ENCODE results near the gene THSD4.

Gene THSD4

GRCh38 chr15:71334873-71335272 is 219.6 kb downstream of the THSD4 start:
- DNase-seq = no peak

DNA sequence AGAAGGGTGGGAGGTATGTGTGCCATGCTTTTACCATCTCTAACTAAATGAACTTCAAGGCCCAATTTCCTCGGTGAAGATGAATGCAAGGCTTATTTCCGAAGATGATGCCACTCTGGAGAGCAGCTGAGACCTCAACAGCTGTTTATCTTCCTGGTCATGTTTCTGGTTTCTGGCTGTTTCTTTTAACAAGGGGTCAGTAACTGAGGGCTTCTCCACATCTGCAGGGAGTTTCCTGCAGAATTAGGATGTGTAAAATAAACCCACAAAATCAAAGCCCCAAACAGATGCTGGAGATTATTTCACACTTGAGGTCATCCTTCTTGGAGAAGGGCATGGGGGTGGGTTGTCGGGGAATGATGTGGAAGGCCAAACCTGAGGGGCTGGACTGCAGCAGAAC is 220.3 kb downstream of the THSD4 start:
- no peak for DNase-seq

DNA sequence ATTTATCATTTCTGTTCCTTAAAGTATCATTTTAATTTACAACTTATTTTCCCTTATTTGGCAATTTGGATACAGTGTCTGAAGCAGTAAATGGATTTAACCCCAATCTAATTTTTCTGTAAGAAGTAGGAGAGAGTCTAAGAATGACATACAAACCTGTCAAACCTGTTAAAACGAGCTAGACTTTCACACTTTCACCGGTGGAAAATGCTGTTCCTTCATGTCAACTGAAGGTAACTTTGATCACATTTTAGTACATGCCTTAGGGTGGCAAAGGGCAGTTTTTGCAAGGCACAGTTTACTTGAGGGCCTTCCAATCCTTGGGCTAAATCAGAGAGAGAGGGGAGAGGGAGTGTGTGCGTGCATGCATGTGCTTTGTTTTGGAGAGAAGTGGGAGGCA is 221.4 kb downstream of the THSD4 start:
- no peak for DNase-seq

- no peak for DNase-seq
Observed at GRCh38 chr15:71337197-71337845, 222.1 kb downstream of the THSD4 start.

DNA sequence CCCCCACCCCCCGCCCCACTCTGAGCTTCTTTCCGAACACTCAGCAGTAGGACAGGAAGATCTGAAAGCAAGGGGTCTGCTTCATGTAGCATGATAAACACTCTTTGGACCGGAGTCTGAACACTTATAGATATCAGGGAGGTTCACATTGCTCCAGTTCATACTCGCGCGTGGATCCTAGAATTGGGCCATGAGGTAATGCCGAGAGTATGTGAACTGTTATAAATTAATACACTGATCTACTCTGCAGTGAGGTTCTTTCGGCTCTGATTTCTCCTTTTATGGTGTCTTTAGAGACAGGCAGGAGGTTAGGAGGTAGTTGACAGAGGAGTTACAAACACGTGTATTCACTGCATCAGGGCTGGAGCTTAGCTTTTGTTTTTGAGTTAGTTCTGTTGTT is 223.0 kb downstream of the THSD4 start:
- DNase-seq = no peak

DNA sequence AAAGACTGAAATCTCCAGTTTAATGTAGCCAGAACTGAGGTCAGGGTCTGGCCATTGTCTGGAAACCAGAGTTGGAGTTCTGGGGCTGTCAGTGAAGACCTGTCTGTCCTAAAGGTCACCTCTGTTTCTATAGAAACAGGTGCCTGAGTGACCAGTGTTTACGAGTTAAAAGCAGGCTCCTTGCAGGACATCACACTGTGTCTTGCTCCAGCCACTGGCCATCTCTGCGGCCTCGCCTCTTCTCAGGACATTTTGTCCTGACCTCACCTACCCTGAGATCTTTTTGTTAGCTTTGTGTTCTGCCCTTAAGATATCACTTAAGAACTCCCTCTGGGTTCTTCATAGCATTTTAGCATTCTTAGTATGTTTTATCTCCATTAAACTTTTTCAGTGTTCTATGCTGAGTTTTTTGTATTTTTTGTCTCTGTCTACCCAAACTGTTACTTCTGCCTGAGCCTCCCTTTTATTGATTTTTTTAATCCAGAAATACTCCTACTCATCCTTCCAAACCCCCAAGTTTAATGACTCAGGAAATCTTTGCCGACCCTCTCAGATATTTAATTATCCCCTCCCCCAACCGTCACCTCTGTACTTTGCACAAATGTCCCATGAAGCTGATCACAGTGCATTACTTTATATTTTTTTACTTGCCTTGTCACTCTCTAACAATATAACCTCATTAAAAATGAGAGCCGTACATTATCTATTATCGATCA is 223.7 kb downstream of the THSD4 start:
- DNase-seq = no peak

DNA sequence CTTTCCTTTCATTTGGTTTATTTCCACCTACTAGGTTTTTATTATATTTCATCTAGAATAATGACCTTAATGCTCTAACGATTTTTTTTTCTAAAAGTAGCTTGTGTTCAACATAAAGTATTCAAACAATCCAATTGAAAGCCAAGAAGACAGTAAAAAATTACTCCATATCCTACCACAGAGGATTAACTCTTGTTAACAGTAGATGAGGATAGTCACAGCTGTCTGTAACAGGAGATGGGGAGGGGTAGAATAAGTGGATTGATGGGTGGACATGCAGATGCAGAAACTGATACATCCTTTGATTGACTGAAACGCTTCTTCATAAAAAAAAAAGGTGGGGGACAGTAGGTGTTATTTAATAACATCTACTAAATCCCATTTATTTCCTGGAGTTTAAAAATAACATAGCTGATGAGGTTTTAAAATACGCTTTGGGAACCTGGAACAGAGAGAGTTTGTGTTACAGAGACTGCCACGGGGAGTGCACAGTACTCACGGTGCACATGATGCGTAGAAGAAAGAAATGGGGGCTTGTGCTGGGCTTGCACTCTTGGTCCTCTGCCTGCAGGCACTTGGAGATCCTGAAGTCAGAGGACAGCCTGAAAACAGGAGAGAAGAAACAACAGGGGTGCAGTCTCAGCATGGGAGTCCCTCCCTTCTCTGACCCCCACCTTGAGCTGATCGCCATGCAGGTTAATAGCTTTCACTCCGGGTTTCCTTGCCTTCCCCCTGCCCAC is 226.7 kb downstream of the THSD4 start:
- no peak for DNase-seq

GRCh38 chr15:71342658-71343057 is 227.4 kb downstream of the THSD4 start:
- DNase-seq = no peak

GRCh38 chr15:71344316-71344715 is 229.0 kb downstream of the THSD4 start:
- no peak for DNase-seq

GRCh38 chr15:71345186-71345585 is 229.9 kb downstream of the THSD4 start:
- no peak for DNase-seq

DNA sequence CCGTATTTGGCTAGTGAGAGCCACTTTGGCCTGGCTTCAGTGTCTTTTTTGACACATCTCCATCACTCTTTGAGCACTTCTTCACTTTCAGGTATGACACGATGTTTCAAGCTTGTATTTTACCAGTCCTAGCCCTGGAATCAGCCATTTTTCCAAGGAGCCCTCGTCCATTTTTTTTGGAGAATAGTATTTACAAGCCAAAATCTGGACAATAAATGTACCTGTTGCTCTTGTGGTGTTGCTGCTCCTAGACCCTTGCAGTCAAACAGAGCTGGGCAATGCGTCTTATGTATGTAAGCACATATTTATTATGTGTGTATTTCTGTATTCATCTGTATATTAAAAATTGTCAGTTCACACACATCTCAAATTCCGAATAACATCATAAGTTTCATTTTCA is 231.2 kb downstream of the THSD4 start:
- no peak for DNase-seq

GRCh38 chr15:71348597-71348996 is 233.3 kb downstream of the THSD4 start:
- DNase-seq = no peak

DNA sequence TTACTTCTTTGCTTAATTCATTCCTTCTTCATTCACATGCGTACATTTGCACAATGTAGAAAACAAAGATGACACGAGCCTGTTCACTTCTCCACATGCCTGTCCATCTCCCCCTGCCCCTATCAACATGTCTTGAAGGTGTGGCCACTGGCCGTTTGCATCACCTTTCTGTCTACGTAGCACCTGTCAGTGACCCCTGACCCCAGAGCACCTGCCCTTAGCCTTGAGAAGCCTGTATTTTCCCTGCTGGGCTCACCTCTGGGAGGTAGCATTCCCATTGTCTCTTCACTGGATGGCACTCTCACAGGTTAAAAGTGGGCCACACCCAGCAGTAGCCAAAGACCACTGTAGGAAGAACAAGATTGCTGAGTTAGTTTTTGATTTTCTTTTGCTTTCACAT is 234.1 kb downstream of the THSD4 start:
- DNase-seq = peak in 1 of 2 experiments; percentile 30

DNA sequence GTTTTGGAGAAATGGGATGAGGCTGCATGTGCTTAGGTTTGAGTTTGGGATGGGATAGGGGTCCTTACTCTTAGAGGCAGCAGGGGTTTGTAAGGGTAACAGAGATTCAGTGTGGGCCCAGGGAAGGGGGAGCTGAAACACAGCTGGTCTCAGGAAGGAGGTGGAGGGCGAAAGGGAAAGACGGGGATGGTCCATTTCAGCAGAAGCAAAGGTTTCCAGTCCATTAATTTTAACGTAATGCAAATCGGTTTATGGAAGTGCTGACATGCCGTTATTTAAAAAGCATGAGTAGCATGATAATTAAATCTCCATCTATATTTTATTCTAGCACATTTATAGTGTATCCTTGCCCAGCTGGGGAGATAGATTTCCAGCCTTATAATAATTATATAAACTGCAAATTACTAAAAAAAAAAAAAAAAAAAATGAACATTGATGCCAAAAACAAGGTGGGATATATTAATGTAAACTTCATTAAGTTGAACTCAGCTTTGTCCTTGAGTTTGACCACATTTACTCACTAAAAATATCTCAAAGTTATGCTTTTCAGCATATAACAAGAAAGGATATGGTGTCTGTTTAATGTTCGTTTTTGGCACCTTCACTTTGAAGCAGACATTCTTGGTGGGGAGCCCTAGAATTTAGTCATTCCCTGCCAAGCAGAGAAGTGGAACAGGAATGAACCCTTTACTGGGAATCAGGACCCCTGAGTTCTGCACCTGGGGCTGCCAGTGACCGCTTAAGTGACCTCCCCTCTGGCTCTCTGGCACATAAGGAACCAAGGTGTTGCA is 234.7 kb downstream of the THSD4 start:
- peak in 1 of 2 experiments; percentile 30 for DNase-seq

DNA sequence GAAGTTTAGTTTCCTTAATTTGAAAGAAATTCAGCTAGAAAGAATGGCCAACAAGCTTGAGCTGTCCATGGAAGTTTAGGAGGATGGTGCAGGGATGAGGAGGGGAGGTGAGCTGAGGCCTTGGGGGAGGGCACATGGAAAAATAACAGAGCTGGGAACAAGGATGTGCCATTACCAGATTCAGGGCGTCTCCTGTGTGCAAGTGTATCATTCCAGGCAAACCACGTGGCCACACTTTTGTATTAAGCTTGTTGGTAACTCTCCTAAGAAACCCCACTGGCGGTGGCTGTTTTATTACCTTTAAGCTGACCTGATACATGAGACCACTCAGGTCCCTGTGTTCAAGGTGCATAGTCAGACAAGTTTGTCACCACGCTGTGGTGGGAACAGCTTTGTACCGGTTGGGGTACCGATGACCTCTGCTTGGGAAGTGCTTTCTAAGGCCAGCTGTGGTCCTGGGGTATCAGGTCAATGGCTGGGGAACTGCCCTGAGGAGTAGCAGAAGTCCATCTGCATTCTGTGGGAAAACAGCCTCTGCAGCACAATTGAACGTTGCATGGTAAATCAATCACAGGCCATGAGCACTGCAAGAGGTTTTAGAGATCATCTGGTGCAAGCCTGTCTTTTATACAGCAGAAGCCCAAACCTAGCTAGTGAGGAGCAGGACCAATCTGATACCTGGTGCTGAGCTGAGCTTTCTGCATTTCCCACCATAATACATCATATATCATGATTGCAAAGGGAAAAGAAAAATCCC is 235.5 kb downstream of the THSD4 start:
- DNase-seq = no peak

- DNase-seq = no peak
Observed at GRCh38 chr15:71352125-71352524, 236.9 kb downstream of the THSD4 start.

DNA sequence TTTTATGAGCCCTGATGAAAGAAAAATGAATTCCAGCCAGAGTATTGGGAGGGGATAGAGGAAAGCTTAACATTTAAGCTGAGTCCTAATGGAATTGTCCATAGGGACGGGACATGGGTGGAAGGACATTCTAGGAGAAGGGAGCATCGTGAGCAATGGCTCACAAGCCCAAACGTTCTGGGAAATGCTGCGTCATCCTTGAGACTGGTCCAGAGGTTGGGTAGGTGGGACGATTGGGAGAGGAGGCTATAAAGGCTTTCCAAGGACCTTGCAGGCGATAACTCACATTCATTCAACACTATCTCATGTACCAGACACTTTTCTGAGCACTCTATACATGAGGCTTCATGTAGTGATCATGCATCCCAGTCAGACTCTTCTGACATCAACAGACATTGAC is 237.5 kb downstream of the THSD4 start:
- DNase-seq = no peak

GRCh38 chr15:71353171-71353570 is 237.9 kb downstream of the THSD4 start:
- DNase-seq = no peak

DNA sequence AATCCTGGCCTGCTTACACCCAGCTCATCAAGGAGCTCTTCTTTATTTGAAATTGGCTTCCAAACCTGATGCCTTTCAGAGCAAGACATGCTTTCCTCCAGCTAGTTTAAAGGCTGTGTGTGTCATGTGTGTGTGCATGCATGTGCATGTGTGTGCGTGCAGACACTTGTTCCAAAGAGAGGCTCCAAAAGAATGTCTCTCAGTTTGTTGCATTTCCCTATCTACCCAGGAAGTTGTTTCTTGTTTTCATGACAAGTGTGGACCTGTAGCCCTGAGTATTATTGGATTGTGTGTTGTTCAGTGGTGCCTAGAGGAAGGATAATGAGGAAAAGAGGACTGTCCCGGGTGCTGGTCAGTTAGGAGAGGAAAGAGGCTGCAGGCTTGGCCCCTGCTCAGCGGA is 240.0 kb downstream of the THSD4 start:
- no peak for DNase-seq

DNA sequence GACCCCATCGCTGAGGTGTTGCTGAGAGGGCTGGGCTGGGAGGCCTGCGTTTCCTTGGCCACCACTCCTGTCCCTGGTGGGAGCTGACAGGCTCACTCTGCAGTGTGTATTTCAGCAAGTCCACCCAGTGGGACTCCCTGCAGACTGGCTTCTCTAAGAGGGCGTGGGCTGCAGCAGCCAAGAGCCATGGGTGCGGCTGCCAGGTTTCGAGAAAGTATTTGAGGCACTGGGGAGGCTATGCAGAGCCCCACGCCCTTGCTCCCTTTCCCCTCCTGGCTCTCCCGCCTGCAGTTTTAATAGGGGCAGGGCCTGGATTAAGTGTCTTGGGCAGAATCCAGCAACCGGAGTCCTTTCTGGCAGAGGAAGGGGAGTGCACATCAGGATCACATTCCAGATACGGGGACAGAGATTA is 242.1 kb downstream of the THSD4 start:
- DNase-seq = no peak

GRCh38 chr15:71357967-71358366 is 242.7 kb downstream of the THSD4 start:
- DNase-seq = no peak

DNA sequence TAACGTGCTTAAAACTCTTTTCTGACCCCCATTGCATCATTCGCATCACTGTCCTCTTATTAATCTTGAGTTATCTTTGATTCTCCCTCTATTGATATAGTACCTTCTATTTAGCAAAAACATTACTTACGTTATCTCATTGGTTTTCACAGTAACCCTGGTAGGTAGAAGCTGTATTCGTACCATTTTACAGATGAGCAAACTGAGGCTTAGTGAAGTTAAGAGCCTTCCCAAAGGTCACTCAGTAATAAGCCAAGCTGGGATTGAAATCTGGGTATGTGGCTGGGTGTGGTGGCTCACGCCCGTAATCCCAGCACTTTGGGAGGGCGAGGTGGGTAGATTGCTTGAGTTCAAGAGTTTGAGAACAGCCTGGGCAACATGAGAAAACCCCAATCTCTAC is 244.0 kb downstream of the THSD4 start:
- DNase-seq = no peak

- DNase-seq = no peak
Observed at GRCh38 chr15:71362556-71362955, 247.3 kb downstream of the THSD4 start.
